WTC11 (cell line): ENCODE results near the gene PARD3B.

ENCODE experiments used
- ATF3 ChIP-seq: sonication (generic); formaldehyde crosslinking; conservative IDR thresholded peaks from 2 replicates; pipeline ENCODE4 v1.8.1; 2022; ENCODE audit warnings: mild to moderate bottlenecking, missing genetic modification reagents
- ZBTB21 ChIP-seq: sonication (generic); formaldehyde crosslinking; IDR thresholded peaks from 2 replicates; pipeline ENCODE4 v1.8.1; 2023; ENCODE audit warnings: mild to moderate bottlenecking, missing genetic modification reagents, borderline replicate concordance

- TF ChIP-seq ZBTB21, result no peak
- no peak for TF ChIP-seq ATF3 (CRISPR knock-in tag)
These were observed 386.3 kb downstream of the PARD3B start for GRCh38 chr2:204931562-204931961.
